Gastrocnemius medialis (tissue), 4 donors: ENCODE results near the gene TRIP10. TPM values are rescaled to one million over a fixed set of nuclear protein-coding genes. Genes with fewer than 3 reads are reported as not detected.

Source experiments
- ATAC-seq, 2 donors: fragments of 150-250 bp; one replicate each; pipeline ENCODE4 v1.9.1; 2016
- DNase-seq, 2 donors: peaks; one replicate each; pipeline ENCODE4 v3.0.0-alpha.2; 2019
- H3K27ac ChIP-seq, 4 donors: fragments of 200-600 bp; sonication (generic); 1 replicate in 1 of 4; 2 replicates in 3 of 4; pipeline ENCODE4 v1.5.1; 2016 to 2018; ENCODE audit warnings: mild to moderate bottlenecking in 2 of 4, moderate library complexity in 1 of 4
- H3K27me3 ChIP-seq, 3 donors: fragments of 200-600 bp; sonication (generic) in 2 of 3; 1 replicate in 1 of 3; 2 replicates in 2 of 3; pipeline versions ENCODE4 v1.5.1 to v1.6.0; 2016 to 2019; ENCODE audit warnings: mild to moderate bottlenecking in 1 of 3, moderate library complexity in 1 of 3
- H3K36me3 ChIP-seq, 2 donors: fragments of 200-600 bp; sonication (generic) in 1 of 2; one replicate each; pipeline ENCODE4 v1.5.1; 2017 to 2018
- H3K4me1 ChIP-seq, 2 donors: fragments of 200-600 bp; sonication (generic) in 1 of 2; one replicate each; pipeline ENCODE4 v1.5.1; 2016 to 2017; ENCODE audit warnings: mild to moderate bottlenecking in 2 of 2
- H3K4me3 ChIP-seq, 4 donors: fragments of 200-600 bp; sonication (generic) in 3 of 4; 1 replicate in 1 of 4; 2 replicates in 3 of 4; pipeline ENCODE4 v1.5.1; 2016 to 2019; ENCODE audit warnings: mild to moderate bottlenecking in 2 of 4
- H3K9me3 ChIP-seq, 3 donors: fragments of 200-600 bp; sonication (generic) in 2 of 3; 1 replicate in 1 of 3; 2 replicates in 2 of 3; pipeline ENCODE4 v1.5.1; 2016 to 2019
- CTCF ChIP-seq, 5 experiments: fragments of 450-650 bp in 3 of 5; fragments of 200-600 bp in 2 of 5; sonication (generic) in 2 of 5; IDR thresholded peaks in 4 of 5; conservative IDR thresholded peaks in 1 of 5; 1 replicate in 4 of 5; 2 replicates in 1 of 5; pipeline ENCODE4 v1.5.1; 2016 to 2019; ENCODE audit warnings: antibody characterized with exemption in 5 of 5, mild to moderate bottlenecking in 3 of 5, moderate library complexity in 3 of 5
- POLR2A ChIP-seq, 2 donors: fragments of 450-650 bp; IDR thresholded peaks; one replicate each; pipeline ENCODE4 v1.6.1; 2017; ENCODE audit warnings: antibody characterized with exemption in 2 of 2, mild to moderate bottlenecking in 2 of 2, moderate library complexity in 2 of 2
- in situ Hi-C, 4 donors: fragments of 200-750 bp; cut with MboI; loops; one replicate each; pipeline versions ENCODE4 v1.15.0 to v1.8.0; 2017; ENCODE audit warnings: low sequenced_read_pairs in 4 of 4
- intact Hi-C: fragments of 100-400 bp; cut with DNase I; formaldehyde crosslinking; loops from one replicate; pipeline ENCODE4 v1.15.1; 2023; ENCODE audit warnings: low total_unique reads
- total RNA-seq, 4 donors: library from RNA; depleted of rRNA; stranded (reverse); fragments of >200 nt; gene quantifications; one replicate each; pipeline versions ENCODE4 v1.1.0 to v1.2.3, GENCODE V29; 2016

The TRIP10 gene
- total RNA-seq, 4 donors from 2014 or later = 130 to 237 (median 178) TPM

GRCh38 chr19:6734096-6734696 lies 5.3 kb upstream of the TRIP10 start:
- Histone ChIP-seq H3K27me3 (no peaks in the 10 kb centered on the region), H3K27ac (no peak overlapping the region), H3K9me3 (no peaks in the 10 kb centered on the region), H3K4me1 (peaks cover 21 to 27% of the 10 kb centered on the region in 2 donors), H3K36me3 (peaks cover 0 to 24% of the 10 kb centered on the region in 2 donors), H3K4me3 (no peak overlapping the region)
- intact Hi-C loops = loop anchor here (10.0 kb wide), 3 partner anchors 279 to 891 kb away; partner anchors contain the start of genes NDUFA11, PET100, SLC25A23 and VMAC
- no peak for ATAC-seq
- in situ Hi-C loops = loop anchor here in 2 of 4 donors (10.0 to 25.0 kb wide), 3 partner anchors 131 to 347 kb away; partner anchors contain the start of genes GTF2F1 (in 1 of the 2), PSPN (in 1 of the 2) and TUBB4A (in 1 of the 2)
- DNase-seq = no peak
- TF ChIP-seq POLR2A (IDR thresholded peaks at IDR 0.05) (no peak), CTCF (IDR thresholded peaks at IDR 0.05 in 4 of 5, conservative IDR thresholded peaks at IDR 0.05 in 1 of 5) (no peak)

GRCh38 chr19:6735181-6735911 lies 4.1 kb upstream of the TRIP10 start:
- ATAC-seq (no peak), DNase-seq (no peak)
- intact Hi-C loops = loop anchor here (5.0 to 10.0 kb wide), 4 partner anchors 203 to 889 kb away; partner anchors contain the start of genes NDUFA11, PET100, SLC25A23 and TNFSF9
- H3K27me3 ChIP-seq = no peaks in the 10 kb centered on the region
- H3K4me3 ChIP-seq = no peak overlapping the region
- no peaks in the 10 kb centered on the region for H3K9me3 ChIP-seq
- in situ Hi-C loops = loop anchor here in 2 of 4 donors (10.0 to 25.0 kb wide), 3 partner anchors 129 to 348 kb away; partner anchors contain the start of genes GTF2F1 (in 1 of the 2), PSPN (in 1 of the 2) and TUBB4A (in 1 of the 2)
- peaks cover 21 to 28% of the 10 kb centered on the region in 2 donors for H3K4me1 ChIP-seq
- TF ChIP-seq CTCF (IDR thresholded peaks at IDR 0.05 in 4 of 5, conservative IDR thresholded peaks at IDR 0.05 in 1 of 5) (no peak), POLR2A (IDR thresholded peaks at IDR 0.05) (no peak)
- peak overlapping the region in 2 of 4 donors; percentile 91 to 95 for H3K27ac ChIP-seq
- peaks cover 0 to 24% of the 10 kb centered on the region in 2 donors for H3K36me3 ChIP-seq

DNA sequence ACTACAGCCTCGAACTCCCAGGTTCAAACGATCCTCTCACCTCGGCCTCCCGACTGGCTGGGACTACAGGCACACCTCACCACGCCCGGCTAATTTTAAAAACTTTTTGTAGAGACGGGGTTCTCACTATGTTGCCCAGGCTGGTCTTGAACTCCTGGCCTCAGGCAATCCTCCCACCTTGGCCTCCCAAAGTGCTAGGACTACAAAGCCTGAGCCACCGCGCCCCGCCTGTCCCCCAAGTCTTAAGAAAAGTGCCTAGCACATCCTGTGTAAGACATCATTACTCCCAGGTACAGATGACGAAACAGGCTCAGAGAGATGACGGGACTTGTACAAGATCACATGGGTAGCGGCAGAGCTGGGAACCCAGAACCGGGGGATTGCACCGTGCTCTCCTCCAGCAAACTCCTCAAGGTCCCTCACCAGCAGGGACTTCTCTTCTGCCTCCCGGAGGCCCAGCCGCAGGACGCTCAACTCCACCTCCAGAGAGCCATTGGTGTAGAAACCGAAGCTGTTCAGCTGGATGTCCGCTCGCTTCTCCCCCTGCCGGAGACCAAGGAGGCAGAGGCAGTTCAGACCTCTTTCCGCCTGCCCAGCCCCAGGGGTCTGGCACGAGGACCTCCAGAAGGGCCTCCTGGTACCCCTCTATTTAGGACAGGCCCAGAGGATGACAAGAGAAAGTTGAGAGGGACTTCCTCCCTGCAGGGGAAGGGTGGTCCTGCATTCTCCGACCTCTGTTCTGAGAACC lies 3.1 kb upstream of the TRIP10 start:
- H3K27me3 ChIP-seq = no peaks in the 10 kb centered on the region
- intact Hi-C loops = loop anchor here (2.0 to 10.0 kb wide), 5 partner anchors 204 to 888 kb away; partner anchors contain the start of genes NDUFA11, PET100, SLC25A23 and TNFSF9
- peaks cover 0 to 21% of the 10 kb centered on the region in 2 donors for H3K36me3 ChIP-seq
- in situ Hi-C loops = loop anchor here in 2 of 4 donors (10.0 to 25.0 kb wide), 3 partner anchors 128 to 349 kb away; partner anchors contain the start of genes GTF2F1 (in 1 of the 2), PSPN (in 1 of the 2) and TUBB4A (in 1 of the 2)
- peak; percentile 48 to 68 for DNase-seq
- peak overlapping the region; percentile 83 to 98 (median 88) for H3K4me3 ChIP-seq
- no peak for ATAC-seq
- TF ChIP-seq POLR2A (IDR thresholded peaks at IDR 0.05) (peak; percentile 17 to 18), CTCF (IDR thresholded peaks at IDR 0.05 in 4 of 5, conservative IDR thresholded peaks at IDR 0.05 in 1 of 5) (peak; percentile 19 to 62 (median 50))
- H3K27ac ChIP-seq = peak overlapping the region; percentile 91 to 97 (median 95)
- no peaks in the 10 kb centered on the region for H3K9me3 ChIP-seq
- H3K4me1 ChIP-seq = peaks cover 25 to 34% of the 10 kb centered on the region in 2 donors

DNA sequence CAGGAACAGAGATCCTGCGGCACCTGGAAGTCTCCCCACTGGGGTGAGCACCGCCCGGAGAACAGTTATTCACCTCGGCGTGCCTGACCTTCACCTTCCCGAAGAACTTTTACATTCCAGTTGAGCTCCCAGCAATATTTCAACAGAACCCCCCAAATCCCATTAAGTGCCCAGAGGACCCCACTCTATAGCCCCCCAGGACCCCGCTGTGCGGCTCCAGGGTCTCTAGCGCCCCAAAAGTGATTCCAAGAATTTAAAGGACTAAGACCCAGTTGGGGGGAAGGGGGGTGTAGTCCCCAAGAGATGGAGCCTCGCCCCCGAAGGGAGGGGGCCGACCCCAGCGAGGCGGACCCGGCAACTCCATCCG lies 2.6 kb upstream of the TRIP10 start:
- H3K9me3 ChIP-seq = no peaks in the 10 kb centered on the region
- H3K4me1 ChIP-seq = peaks cover 31 to 40% of the 10 kb centered on the region in 2 donors
- H3K36me3 ChIP-seq = peaks cover 0 to 16% of the 10 kb centered on the region in 2 donors
- in situ Hi-C loops (loop anchor here in 2 of 4 donors (10.0 to 25.0 kb wide), 3 partner anchors 128 to 350 kb away; partner anchors contain the start of genes GTF2F1 (in 1 of the 2), PSPN (in 1 of the 2) and TUBB4A (in 1 of the 2)), intact Hi-C loops (loop anchor here (1.0 to 10.0 kb wide), 6 partner anchors 205 to 888 kb away; partner anchors contain the start of genes NDUFA11, PET100, SLC25A23 and TNFSF9)
- no peaks in the 10 kb centered on the region for H3K27me3 ChIP-seq
- DNase-seq = no peak
- no peak for TF ChIP-seq POLR2A (IDR thresholded peaks at IDR 0.05)
- no peak for TF ChIP-seq CTCF (IDR thresholded peaks at IDR 0.05 in 4 of 5, conservative IDR thresholded peaks at IDR 0.05 in 1 of 5)
- peak overlapping the region; percentile 91 to 97 (median 95) for H3K27ac ChIP-seq
- ATAC-seq = no peak
- H3K4me3 ChIP-seq = peak overlapping the region; percentile 83 to 98 (median 88)
